GM18511 (cell line): ENCODE measurements around the gene PCYT2.

ENCODE experiments used
- ATAC-seq: cut with Tn5 transposase; IDR thresholded peaks from one replicate; pipeline ENCODE4 v1.9.1; 2021; ENCODE audit warnings: mild to moderate bottlenecking, moderate library complexity; ENCODE audit not compliant: unreplicated experiment

Gene PCYT2

DNA sequence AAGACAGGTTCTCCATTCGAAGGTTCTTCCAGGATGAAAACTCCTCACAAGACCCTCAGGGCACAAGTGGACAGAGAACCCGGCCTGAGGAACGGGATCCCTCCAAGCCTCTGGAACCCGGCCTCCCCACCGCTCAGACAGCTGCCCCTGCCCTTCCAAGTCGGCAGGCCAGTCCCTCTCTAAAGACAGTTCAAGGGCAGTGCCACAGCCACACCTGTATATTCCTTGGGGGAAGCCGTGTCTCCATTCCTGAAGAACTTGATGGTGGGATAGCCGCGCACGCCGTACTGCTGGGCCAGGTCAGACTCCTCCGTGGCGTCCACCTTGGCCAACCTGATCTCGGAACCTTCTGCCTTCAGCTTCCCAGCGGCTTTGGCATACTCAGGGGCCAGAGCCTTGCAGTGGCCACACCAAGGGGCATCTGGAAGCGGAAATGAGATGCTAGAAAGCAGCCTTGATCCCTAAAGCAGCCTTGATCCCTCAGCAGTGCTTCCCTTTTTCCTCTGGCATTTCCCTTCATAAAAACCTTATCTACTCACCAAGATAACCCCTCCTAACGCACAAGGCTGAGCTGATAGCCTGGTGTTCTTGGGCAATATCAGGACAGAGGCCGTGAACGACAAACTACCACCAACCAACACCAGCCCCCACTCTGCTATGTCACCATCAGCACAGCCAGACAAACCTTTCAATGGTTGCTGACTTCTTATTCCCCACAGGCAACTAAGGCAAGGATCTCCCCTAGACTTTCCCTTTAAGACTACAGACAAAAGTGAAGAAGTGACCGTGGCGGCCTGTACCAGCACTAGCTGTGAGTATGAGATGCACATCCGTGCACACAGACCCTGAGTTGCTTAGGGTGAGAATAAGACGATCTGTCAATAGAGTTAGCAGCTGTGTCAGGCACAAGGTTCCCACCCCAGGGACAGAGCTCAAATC, 52.0 kb downstream of the PCYT2 start:
- ATAC-seq, result no peak

- ATAC-seq, result no peak
Observed at GRCh38 chr17:81858170-81858966, 52.8 kb downstream of the PCYT2 start.

DNA sequence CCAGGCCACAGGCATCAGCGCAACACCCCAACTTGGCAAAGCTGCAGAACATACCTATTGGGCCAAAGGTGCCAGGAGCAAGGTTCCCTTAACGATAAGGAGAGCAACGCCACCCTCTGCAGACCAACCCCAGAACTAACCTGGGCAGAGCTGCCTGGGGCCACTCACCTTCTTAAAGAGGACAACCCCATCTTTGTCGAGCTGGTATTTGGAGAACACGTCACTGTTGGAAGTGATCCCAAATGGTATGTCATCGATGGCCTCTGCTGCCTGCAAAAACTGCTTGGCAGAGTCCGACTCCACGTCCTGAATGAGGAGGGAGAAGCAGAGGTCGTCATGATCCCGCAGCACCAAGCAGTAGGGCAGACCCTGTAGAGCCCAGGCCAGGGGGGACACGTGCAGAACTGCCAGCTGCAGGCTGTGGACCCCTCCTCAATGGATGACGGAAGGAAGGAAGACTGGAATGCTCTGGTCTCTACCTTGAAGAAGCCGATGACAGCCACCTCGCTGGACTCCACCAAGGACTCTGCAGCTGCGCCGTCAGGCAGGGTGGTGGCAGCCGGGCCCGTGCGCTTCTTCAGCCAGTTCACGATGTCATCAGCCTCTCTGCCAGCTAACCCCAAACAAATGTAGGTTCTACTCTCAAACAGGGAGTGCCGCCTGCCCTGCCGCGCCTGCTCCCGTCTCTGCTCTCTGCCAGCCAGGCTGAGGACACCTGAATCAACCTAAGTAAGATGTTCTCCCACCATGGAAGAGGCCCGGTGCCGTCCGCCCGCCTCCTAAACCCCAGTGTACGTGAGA, 56.0 kb downstream of the PCYT2 start:
- no peak for ATAC-seq

DNA sequence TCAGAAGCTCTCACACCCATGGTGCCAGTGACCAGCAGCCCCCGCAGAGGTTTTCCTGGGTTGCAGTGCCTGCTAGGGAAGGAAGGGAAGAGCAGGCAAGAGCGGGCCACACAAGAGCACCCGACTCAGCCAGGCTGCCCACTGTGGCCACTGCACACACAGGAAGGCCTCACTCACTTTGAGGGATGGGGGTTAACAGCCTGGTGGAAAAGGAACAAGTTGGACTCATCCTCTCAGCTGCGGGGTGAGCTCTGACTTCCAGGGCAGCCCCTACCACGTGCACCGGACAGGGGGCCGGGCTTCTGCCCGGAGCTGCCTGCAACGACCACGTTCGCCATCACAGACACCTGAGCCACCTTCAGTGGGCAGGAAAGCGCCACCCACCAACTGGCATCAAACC, 59.0 kb downstream of the PCYT2 start:
- no peak for ATAC-seq

GRCh38 chr17:81851423-81851822, 59.8 kb downstream of the PCYT2 start:
- ATAC-seq, result no peak
